ENCODE measurements around the gene FLOT1.

FLOT1 gene

GRCh38 chr6:30716879-30717128 lies 25.7 kb downstream of the FLOT1 start:
- peak overlapping the region; percentile 74 for H3K9ac ChIP-seq
- H3K27ac ChIP-seq: peak overlapping the region; percentile 73
- H2AFZ ChIP-seq (ENCODE audit: low read depth): peak overlapping the region; percentile 31; the same call in 1 of the 2 replicates
- peaks cover 3% of the 10 kb centered on the region; the same call in 1 of the 2 replicates for H4K20me1 ChIP-seq (ENCODE audit: insufficient read depth)
- H3K27me3 ChIP-seq (ENCODE audit: insufficient read depth, low read depth): no peaks in the 10 kb centered on the region
- H3K4me2 ChIP-seq: peak overlapping the region; percentile 89
- H3K4me1 ChIP-seq (ENCODE audit: low read depth, poor library complexity, severe bottlenecking): peaks cover 66% of the 10 kb centered on the region
- H3K36me3 ChIP-seq (ENCODE audit: insufficient read depth): peaks cover 3% of the 10 kb centered on the region; the same call in 1 of the 2 replicates
- H3K79me2 ChIP-seq (ENCODE audit: insufficient read depth, low read depth): peaks cover 26% of the 10 kb centered on the region
- no peak overlapping the region for H3K4me3 ChIP-seq (IDR thresholded peaks at IDR 0.05; ENCODE audit: insufficient read depth, low read depth, low read length)
- TF ChIP-seq CTCF (conservative IDR thresholded peaks at IDR 0.05; ENCODE audit: low read depth, low read length): no peak

- Histone ChIP-seq H3K36me3 (ENCODE audit: insufficient read depth) (no peaks in the 10 kb centered on the region; the same call in 1 of the 2 replicates), H3K4me3 (IDR thresholded peaks at IDR 0.05; ENCODE audit: insufficient read depth, low read depth, low read length) (no peak overlapping the region), H2AFZ (ENCODE audit: low read depth) (no peak overlapping the region), H3K79me2 (ENCODE audit: insufficient read depth, low read depth) (peaks cover 12% of the 10 kb centered on the region; the same call in 1 of the 2 replicates), H3K4me1 (ENCODE audit: low read depth, poor library complexity, severe bottlenecking) (peaks cover 88% of the 10 kb centered on the region), H3K27ac (no peak overlapping the region), H3K4me2 (no peak overlapping the region), H3K27me3 (ENCODE audit: insufficient read depth, low read depth) (no peaks in the 10 kb centered on the region), H3K9ac (no peak overlapping the region), H4K20me1 (ENCODE audit: insufficient read depth) (no peaks in the 10 kb centered on the region)
- no peak for TF ChIP-seq CTCF (conservative IDR thresholded peaks at IDR 0.05; ENCODE audit: low read depth, low read length)
Measured at GRCh38 chr6:30714263-30714662, 28.2 kb downstream of the FLOT1 start.

GRCh38 chr6:30712441-30712945 lies 30.0 kb downstream of the FLOT1 start:
- Histone ChIP-seq H3K9ac (no peak overlapping the region), H3K79me2 (ENCODE audit: insufficient read depth, low read depth) (peaks cover 7% of the 10 kb centered on the region; the same call in 1 of the 2 replicates), H3K36me3 (ENCODE audit: insufficient read depth) (no peaks in the 10 kb centered on the region; the same call in 1 of the 2 replicates), H3K4me1 (ENCODE audit: low read depth, poor library complexity, severe bottlenecking) (peaks cover 89% of the 10 kb centered on the region), H3K4me2 (peak overlapping the region; percentile 74), H3K4me3 (IDR thresholded peaks at IDR 0.05; ENCODE audit: insufficient read depth, low read depth, low read length) (no peak overlapping the region), H2AFZ (ENCODE audit: low read depth) (no peak overlapping the region), H3K27me3 (ENCODE audit: insufficient read depth, low read depth) (no peaks in the 10 kb centered on the region), H4K20me1 (ENCODE audit: insufficient read depth) (no peaks in the 10 kb centered on the region), H3K27ac (peak overlapping the region; percentile 59)
- no peak for TF ChIP-seq CTCF (conservative IDR thresholded peaks at IDR 0.05; ENCODE audit: low read depth, low read length)

GRCh38 chr6:30711758-30712380 lies 30.6 kb downstream of the FLOT1 start:
- TF ChIP-seq CTCF (conservative IDR thresholded peaks at IDR 0.05; ENCODE audit: low read depth, low read length): no peak
- Histone ChIP-seq H2AFZ (ENCODE audit: low read depth) (no peak overlapping the region), H3K27ac (peak overlapping the region; percentile 59), H3K79me2 (ENCODE audit: insufficient read depth, low read depth) (peaks cover 7% of the 10 kb centered on the region; the same call in 1 of the 2 replicates), H3K4me2 (peak overlapping the region; percentile 74), H3K36me3 (ENCODE audit: insufficient read depth) (no peaks in the 10 kb centered on the region; the same call in 1 of the 2 replicates), H3K9ac (no peak overlapping the region), H3K4me1 (ENCODE audit: low read depth, poor library complexity, severe bottlenecking) (peaks cover 95% of the 10 kb centered on the region), H3K27me3 (ENCODE audit: insufficient read depth, low read depth) (no peaks in the 10 kb centered on the region), H4K20me1 (ENCODE audit: insufficient read depth) (no peaks in the 10 kb centered on the region), H3K4me3 (IDR thresholded peaks at IDR 0.05; ENCODE audit: insufficient read depth, low read depth, low read length) (no peak overlapping the region)

All from KMS-11 (cell line).